Chondrocyte (in vitro differentiated cells): Measurements from ENCODE around the gene PRSS23. TPM values are rescaled to one million over a fixed set of nuclear protein-coding genes. Genes with fewer than 3 reads are reported as not detected.

Experiments
- DNase-seq: peaks from one replicate; pipeline ENCODE4 v3.0.0; 2021; ENCODE audit warnings: mixed read lengths, low spot score
- H3K27ac Mint-ChIP-seq: one replicate; pipeline ENCODE4 v1.8.0; 2021; ENCODE audit warnings: mild to moderate bottlenecking, moderate library complexity, mixed read lengths; ENCODE audit not compliant: unreplicated experiment
- H3K27me3 Mint-ChIP-seq: 2 replicates; pipeline ENCODE4 v1.8.0; 2021; ENCODE audit warnings: low read depth, mixed read lengths
- H3K36me3 Mint-ChIP-seq: 2 replicates; pipeline ENCODE4 v1.8.0; 2021; ENCODE audit warnings: low read depth, mixed read lengths
- H3K4me1 Mint-ChIP-seq: 2 replicates; pipeline ENCODE4 v1.8.0; 2021; ENCODE audit warnings: low read depth, mild to moderate bottlenecking, mixed read lengths
- H3K4me3 Mint-ChIP-seq: one replicate; pipeline ENCODE4 v1.8.0; 2021; ENCODE audit warnings: mild to moderate bottlenecking, moderate library complexity, mixed read lengths; ENCODE audit not compliant: unreplicated experiment
- H3K9me3 Mint-ChIP-seq: 2 replicates; pipeline ENCODE4 v1.8.0; 2021; ENCODE audit warnings: low read depth, mixed read lengths
- CTCF ChIP-seq: fragments of 200-600 bp; sonication (generic); IDR thresholded peaks from 2 replicates; pipeline ENCODE4 v1.5.0; 2021; ENCODE audit warnings: antibody characterized with exemption, mild to moderate bottlenecking, moderate library complexity
- total RNA-seq: library from RNA; stranded (reverse); gene quantifications from 3 replicates; pipeline ENCODE4 v1.2.1, GENCODE V29; 2021

PRSS23 gene
- total RNA-seq, 1 donor from 2014 or later: 742 TPM

- peaks cover 96% of the 10 kb centered on the region for H3K4me1 Mint-ChIP-seq
- peaks cover 32% of the 10 kb centered on the region for H3K36me3 Mint-ChIP-seq
- DNase-seq: no peak
- H3K9me3 Mint-ChIP-seq: no peaks in the 10 kb centered on the region
- no peaks in the 10 kb centered on the region for H3K27me3 Mint-ChIP-seq
- TF ChIP-seq CTCF: no peak
- peak overlapping the region; percentile 26 for H3K4me3 Mint-ChIP-seq
- peak overlapping the region; percentile 86 for H3K27ac Mint-ChIP-seq
Observed at GRCh38 chr11:86805873-86806310, 5.5 kb downstream of the PRSS23 start.

GRCh38 chr11:86806903-86807302 is 6.6 kb downstream of the PRSS23 start:
- no peaks in the 10 kb centered on the region for H3K9me3 Mint-ChIP-seq

GRCh38 chr11:86807360-86807759 is 7.0 kb downstream of the PRSS23 start:
- Mint-ChIP-seq H3K4me3 (no peak overlapping the region), H3K4me1 (peaks cover 100% of the 10 kb centered on the region), H3K9me3 (no peaks in the 10 kb centered on the region), H3K36me3 (peaks cover 30% of the 10 kb centered on the region), H3K27ac (peak overlapping the region; percentile 79), H3K27me3 (no peaks in the 10 kb centered on the region)
- no peak for DNase-seq
- no peak for TF ChIP-seq CTCF

More at GRCh38 chr11:86806903-86807302, 6.6 kb downstream of the PRSS23 start:
- peaks cover 28% of the 10 kb centered on the region for H3K36me3 Mint-ChIP-seq
- H3K4me3 Mint-ChIP-seq: no peak overlapping the region
- no peaks in the 10 kb centered on the region for H3K27me3 Mint-ChIP-seq
- no peak for TF ChIP-seq CTCF
- no peak for DNase-seq
- H3K4me1 Mint-ChIP-seq: peaks cover 99% of the 10 kb centered on the region
- H3K27ac Mint-ChIP-seq: peak overlapping the region; percentile 79

GRCh38 chr11:86809561-86809960 is 9.2 kb downstream of the PRSS23 start:
- no peak for DNase-seq

GRCh38 chr11:86810288-86810687 is 9.9 kb downstream of the PRSS23 start:
- Mint-ChIP-seq H3K27me3 (no peaks in the 10 kb centered on the region), H3K4me3 (peak overlapping the region; percentile 24), H3K9me3 (no peaks in the 10 kb centered on the region), H3K4me1 (peaks cover 98% of the 10 kb centered on the region), H3K36me3 (peaks cover 30% of the 10 kb centered on the region), H3K27ac (peak overlapping the region; percentile 84)
- no peak for DNase-seq
- no peak for TF ChIP-seq CTCF

More at GRCh38 chr11:86809561-86809960, 9.2 kb downstream of the PRSS23 start:
- Mint-ChIP-seq H3K36me3 (peaks cover 30% of the 10 kb centered on the region), H3K4me3 (peak overlapping the region; percentile 24), H3K9me3 (no peaks in the 10 kb centered on the region), H3K4me1 (peaks cover 98% of the 10 kb centered on the region), H3K27me3 (no peaks in the 10 kb centered on the region), H3K27ac (peak overlapping the region; percentile 84)
- no peak for TF ChIP-seq CTCF
